Prostate gland (tissue), 2 donors: ENCODE measurements around the gene PRKG1.

Experiments used
- CTCF ChIP-seq, 4 experiments: fragments of 200-600 bp in 2 of 4; fragments of 450-650 bp in 2 of 4; sonication (generic) in 2 of 4; IDR thresholded peaks; 1 replicate in 3 of 4; 2 replicates in 1 of 4; pipeline ENCODE4 v1.5.1; 2016 to 2019; ENCODE audit warnings: antibody characterized with exemption in 4 of 4, mild to moderate bottlenecking in 2 of 4, moderate library complexity in 2 of 4
- POLR2A ChIP-seq: fragments of 450-650 bp; IDR thresholded peaks from one replicate; pipeline ENCODE4 v1.6.1; 2016; ENCODE audit warnings: antibody characterized with exemption, mild to moderate bottlenecking
- POLR2AphosphoS5 ChIP-seq: sonication (generic); formaldehyde crosslinking; IDR thresholded peaks from one replicate; pipeline ENCODE4 v1.6.1; 2017; ENCODE audit warnings: antibody characterized with exemption

DNA sequence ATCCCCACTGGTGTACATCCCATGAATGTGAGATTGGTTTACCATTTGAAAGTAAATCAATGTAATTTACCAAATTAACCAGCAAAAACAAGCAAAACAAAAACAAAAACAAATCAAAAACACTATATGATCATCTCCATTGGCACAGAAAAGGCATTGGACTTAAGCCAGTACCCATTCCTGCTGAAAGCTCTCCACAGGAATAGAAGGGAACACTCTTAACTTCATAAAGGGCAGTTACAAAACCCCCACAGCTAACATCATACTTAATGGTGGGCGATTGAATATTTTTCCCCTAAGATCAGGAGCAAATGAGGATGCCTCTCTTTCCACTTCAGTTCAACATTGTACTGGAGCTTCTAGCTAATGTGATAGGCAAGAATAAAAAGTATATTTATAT lies 34.1 kb downstream of the PRKG1 start:
- TF ChIP-seq POLR2A (no peak), CTCF (IDR thresholded peaks at IDR 0.05) (no peak), POLR2AphosphoS5 (no peak)
